B cell (primary cell): ENCODE results near the gene SMIM17.

Experiments used
- CTCF ChIP-seq: fragments of 200-600 bp; IDR thresholded peaks from one replicate; pipeline ENCODE4 v1.8.0; 2022; ENCODE audit warnings: antibody characterized with exemption, mild to moderate bottlenecking
- EZH2 ChIP-seq: IDR thresholded peaks from 2 replicates; pipeline ENCODE4 v1.6.1; 2012; ENCODE audit warnings: borderline replicate concordance, low read depth, mild to moderate bottlenecking, moderate library complexity, low read length; ENCODE audit not compliant: insufficient read depth, poor library complexity, severe bottlenecking

GRCh38 chr19:56623006-56623405 is 20.0 kb upstream of the SMIM17 start:
- no peak for TF ChIP-seq CTCF
- TF ChIP-seq EZH2 = no peak
